K562 (cell line): ENCODE data around the gene LUC7L. TPM values are rescaled to one million over a fixed set of nuclear protein-coding genes. Genes with fewer than 3 reads are reported as not detected.

Source experiments
- ATAC-seq: fragments of 200-7000 bp; cut with Tn5 transposase; 3 replicates; pipeline ENCODE4 v1.9.1; 2020; ENCODE audit warnings: moderate library complexity
- BruUV-seq: library from RNA; stranded (reverse); fragments of 400-500 nt; replicated peaks from 2 replicates; lab custom pipeline; 2021; lab: Mats Ljungman, UMichigan
- CTCF ChIA-PET: fragments of 300-600 bp; formaldehyde crosslinking; extraction: SDS; loops from one replicate; lab custom pipeline; 2021; ENCODE audit warnings: low intra/inter-chr PET ratio; lab: Yijun Ruan, JAX
- POLR2A ChIA-PET: fragments of 300-600, 350-650 bp; sonication (Branson Sonifier 250); formaldehyde crosslinking; extraction: SDS; loops from one replicate; lab custom pipeline; 2021; ENCODE audit warnings: antibody characterized with exemption, inconsistent platforms; lab: Yijun Ruan, JAX
- DNase-seq, 4 experiments: peaks; one replicate each; pipeline versions ENCODE4 v3.0.0 to v3.0.0-alpha.2; 2011 to 2018; ENCODE audit warnings: low spot score in 3 of 4, mixed read lengths in 3 of 4; ENCODE audit errors: extremely low read depth in 1 of 4
- FAIRE-seq: peaks from 2 replicates; lab custom pipeline; 2011; peaks lifted over from hg19 to GRCh38; lab: Jason Lieb, UNC
- H2AFZ ChIP-seq: 2 replicates; pipeline ENCODE4 v1.6.0; 2011; ENCODE audit warnings: low read depth, low read length, control low read depth, inconsistent platforms
- H3K27ac ChIP-seq: fragments of 200-600 bp; 3 replicates; pipeline ENCODE4 v1.8.0; 2011; ENCODE audit warnings: low read depth, mild to moderate bottlenecking, control low read depth, inconsistent platforms, low read length, moderate library complexity, mixed read lengths; ENCODE audit errors: extremely low read depth
- H3K27me3 ChIP-seq, 2 experiments: fragments of 300-600 bp in 1 of 2; 2 replicates in 1 of 2; 3 replicates in 1 of 2; pipeline versions ENCODE4 v1.6.0 to v1.8.0; 2011; ENCODE audit warnings: inconsistent platforms in 2 of 2, low read length in 2 of 2, mild to moderate bottlenecking in 1 of 2, mixed read lengths in 1 of 2, moderate library complexity in 1 of 2; ENCODE audit not compliant: control insufficient read depth in 2 of 2, insufficient read depth in 2 of 2
- H3K36me3 ChIP-seq: fragments of 300-600 bp; 3 replicates; pipeline ENCODE4 v1.8.0; 2011; ENCODE audit warnings: mild to moderate bottlenecking, low read length, inconsistent platforms; ENCODE audit not compliant: control insufficient read depth, insufficient read depth
- H3K4me1 ChIP-seq, 2 experiments: fragments of 200-600 bp in 1 of 2; replicated peaks in 1 of 2; 2 replicates in 1 of 2; 3 replicates in 1 of 2; pipeline versions ENCODE4 v1.5.1 to v1.8.0; 2011; ENCODE audit warnings: inconsistent platforms in 2 of 2, low read length in 2 of 2, mild to moderate bottlenecking in 1 of 2, mixed read lengths in 1 of 2, moderate library complexity in 1 of 2; ENCODE audit not compliant: control insufficient read depth in 2 of 2, insufficient read depth in 2 of 2
- H3K4me2 ChIP-seq: 2 replicates; pipeline ENCODE4 v1.6.1; 2011; ENCODE audit warnings: low read length, control low read depth, inconsistent platforms, mixed read lengths; ENCODE audit not compliant: insufficient read depth
- H3K4me3 ChIP-seq: fragments of 200-600 bp; sonication (generic), shearing (Covaris generic); 2 replicates; pipeline ENCODE4 v1.5.1; 2016; ENCODE audit warnings: control low read depth, inconsistent platforms
- H3K79me2 ChIP-seq: fragments of 200-600 bp; 3 replicates; pipeline ENCODE4 v1.8.0; 2011; ENCODE audit warnings: low read length, inconsistent platforms; ENCODE audit not compliant: control insufficient read depth, insufficient read depth
- H3K9ac ChIP-seq, 2 experiments: 2 replicates each; pipeline versions ENCODE4 v1.6.0 to v1.6.1; 2011; ENCODE audit warnings: low read depth in 2 of 2, low read length in 2 of 2, control low read depth in 1 of 2, inconsistent platforms in 1 of 2, mild to moderate bottlenecking in 1 of 2, mixed read lengths in 1 of 2; ENCODE audit not compliant: insufficient read depth in 1 of 2
- H3K9me1 ChIP-seq: one replicate; pipeline ENCODE4 v1.6.0; 2011; ENCODE audit warnings: inconsistent platforms, mild to moderate bottlenecking, low read length, moderate library complexity; ENCODE audit not compliant: control insufficient read depth, insufficient read depth
- H3K9me3 ChIP-seq: replicated peaks from 2 replicates; pipeline ENCODE4 v1.5.1; 2011; ENCODE audit warnings: low read depth, low read length, inconsistent platforms; ENCODE audit not compliant: control insufficient read depth, insufficient read depth
- H4K20me1 ChIP-seq: replicated peaks from 2 replicates; pipeline ENCODE4 v1.6.1; 2011; ENCODE audit warnings: low read length, inconsistent platforms, mixed read lengths; ENCODE audit not compliant: control insufficient read depth, insufficient read depth
- LARP7 ChIP-seq: fragments of 450-650 bp; IDR thresholded peaks from 2 replicates; pipeline ENCODE4 v1.6.1; 2016
- MYNN ChIP-seq, 2 experiments: sonication (generic); formaldehyde crosslinking in 1 of 2; IDR thresholded peaks; 2 replicates each; pipeline versions ENCODE4 v1.5.0 to v1.6.1; 2016 to 2020; ENCODE audit warnings: antibody characterized with exemption in 1 of 2, missing genetic modification reagents in 1 of 2
- POLR2A ChIP-seq: fragments of 450-650 bp; conservative IDR thresholded peaks from 2 replicates; pipeline ENCODE4 v1.6.1; 2016
- POLR2G ChIP-seq: fragments of 200-400 bp; formaldehyde crosslinking; IDR thresholded peaks from 2 replicates; pipeline ENCODE4 v1.6.1; 2017; ENCODE audit warnings: low read depth, mild to moderate bottlenecking, antibody characterized with exemption, low read length, moderate library complexity
- RFX7 ChIP-seq: fragments of 250-450 bp; sonication (Bioruptor Pico); IDR thresholded peaks from 2 replicates; pipeline ENCODE4 v1.5.1; 2021; ENCODE audit warnings: mild to moderate bottlenecking
- SREBF2 ChIP-seq: sonication (generic); formaldehyde crosslinking; IDR thresholded peaks from 2 replicates; pipeline ENCODE4 v1.4.0; 2020; ENCODE audit warnings: mild to moderate bottlenecking, missing genetic modification reagents
- SUPT5H ChIP-seq: fragments of 450-650 bp; IDR thresholded peaks from 2 replicates; pipeline ENCODE4 v1.6.1; 2016
- ZNF263 ChIP-seq: sonication (generic); formaldehyde crosslinking; IDR thresholded peaks from 2 replicates; pipeline ENCODE4 v1.8.0; 2022; ENCODE audit warnings: mild to moderate bottlenecking, missing genetic modification reagents, borderline replicate concordance
- ZNF518B ChIP-seq: fragments of 250-450 bp; sonication (Bioruptor Pico); IDR thresholded peaks from 2 replicates; pipeline ENCODE4 v1.5.0; 2021; ENCODE audit warnings: mild to moderate bottlenecking, moderate library complexity
- WGBS: fragments of 100-300 bp; shearing (Covaris generic); methylation state at CpG from one replicate; pipeline ENCODE4 v1.1.6; 2016; ENCODE audit warnings: low coverage, mixed read lengths; ENCODE audit not compliant: insufficient coverage; ENCODE audit errors: missing lambda C conversion rate; 5-methylcytosine and 5-hydroxymethylcytosine counted together
- in situ Hi-C: fragments of 300-500 bp; cut with MboI; formaldehyde crosslinking; loops from 4 replicates; pipeline ENCODE4 v1.15.0; 2018; ENCODE audit warnings: inconsistent platforms, mixed read lengths
- intact Hi-C: fragments of 100-400 bp; cut with micrococcal nuclease; formaldehyde crosslinking; loops from 2 replicates; pipeline ENCODE4 v1.14.2; 2022
- polyA plus RNA-seq, 8 experiments: library from polyadenylated mRNA; depleted of rRNA in 4 of 8; stranded (reverse) in 5 of 8; unstranded in 3 of 8; fragments of >200 nt; fragmentation: Nextera tagmentation in 2 of 8; fragmentation: Illumina TruSeq in 1 of 8; extraction: Ambion mirVana in 2 of 8; extraction: Trizol in 1 of 8; gene quantifications; 2 replicates each; pipeline versions ENCODE4 v1.2.1 to v1.2.3, GENCODE V29; 2011 to 2014; ENCODE audit warnings: inconsistent platforms in 1 of 8, missing spikeins in 1 of 8
- total RNA-seq, 7 experiments: library from RNA; depleted of rRNA in 6 of 7; stranded (reverse); fragments of >200 nt in 6 of 7; fragmentation: Illumina TruSeq in 2 of 7; extraction: Trizol in 2 of 7; gene quantifications; 2 replicates each; pipeline versions ENCODE4 v1.2.1 to v1.2.3, GENCODE V29; 2011 to 2021; ENCODE audit warnings: low replicate concordance in 1 of 7

The LUC7L gene
- total and polyA plus RNA-seq, 9 of the 15 experiments (the other 6 are each of a cell fraction or from before 2014, with no cell fraction given) = 1.7 to 93.3 (median 59.5) TPM

- H3K9ac ChIP-seq = peak overlapping the region in 1 of 2 experiments; percentile 31; a peak in 1 of 4 replicates
- no peak for TF ChIP-seq LARP7
- TF ChIP-seq POLR2A = peak; percentile 26; the same call in 1 of the 2 replicates
- no peak for TF ChIP-seq RFX7 (CRISPR knock-in tag)
- TF ChIP-seq SUPT5H = 0 out of 2 replicates have a peak, but pooled peaks have one; percentile 15
- TF ChIP-seq POLR2G = peak; percentile 33
- 0 out of 2 replicates have a peak, but pooled peaks have one; percentile 14 for TF ChIP-seq MYNN (IDR thresholded peaks at IDR 0.05)
- TF ChIP-seq MYNN (CRISPR knock-in tag; IDR thresholded peaks at IDR 0.05) = no peak
- no peak for TF ChIP-seq SREBF2
- TF ChIP-seq ZNF263 (CRISPR knock-in tag) = no peak
- TF ChIP-seq ZNF518B (CRISPR knock-in tag) = no peak
- H3K27me3 ChIP-seq = no peaks in the 10 kb centered on the region
- no peak overlapping the region for H3K27ac ChIP-seq
- CTCF ChIA-PET = interaction anchor here (1.2 to 4.5 kb wide), 4 partner anchors 76 to 117 kb away, joined by 4 to 42 read pairs (median 34); no protein-coding TSS in a partner anchor
- intact Hi-C loops (no loop called here), in situ Hi-C loops (loop anchor here (5.0 kb wide), 1 partner anchor 76 kb away; no protein-coding TSS in a partner anchor)
- no peak overlapping the region for H2AFZ ChIP-seq
- POLR2A ChIA-PET = interaction anchor here (0.9 to 1.2 kb wide), 3 partner anchors 12 to 118 kb away, joined by 3 to 5 read pairs (median 3); no protein-coding TSS in a partner anchor
- H3K9me3 ChIP-seq = no peaks in the 10 kb centered on the region
- 97% methylated on average over 5 of the region's 7 CpGs for WGBS
- peaks cover 36% of the 10 kb centered on the region for H3K36me3 ChIP-seq
- DNase-seq (no peak), FAIRE-seq (no peak), ATAC-seq (no peak)
- H3K4me1 ChIP-seq = peaks cover 17 to 48% of the 10 kb centered on the region in 2 experiments; a peak in 4 of 5 replicates
- BruUV-seq = TSS peak; percentile 30
- H4K20me1 ChIP-seq = 0 out of 2 replicates have a peak, but pooled peaks cover 6% of the 10 kb centered on the region
- H3K4me2 ChIP-seq = no peak overlapping the region
- H3K9me1 ChIP-seq = peaks cover 3% of the 10 kb centered on the region
- H3K4me3 ChIP-seq = no peak overlapping the region
- peaks cover 36% of the 10 kb centered on the region for H3K79me2 ChIP-seq
Measured at GRCh38 chr16:183005-183404, 46.2 kb downstream of the LUC7L start.
